Lower leg skin (tissue), 3 donors: ENCODE data around the gene BCAS2.

ENCODE experiments used
- POLR2A ChIP-seq, 2 donors: fragments of 450-650 bp; IDR thresholded peaks; one replicate each; pipeline ENCODE4 v1.6.1; 2016 to 2017; ENCODE audit warnings: antibody characterized with exemption in 2 of 2, mild to moderate bottlenecking in 1 of 2, moderate library complexity in 1 of 2
- TF ChIP-seq, protein P1 (sequence below), 3 donors: fragments of 450-650 bp; IDR thresholded peaks; one replicate each; pipeline ENCODE4 v1.5.1; 2016; ENCODE audit warnings: antibody characterized with exemption in 3 of 3, mild to moderate bottlenecking in 3 of 3, moderate library complexity in 2 of 3

- no peak for TF ChIP-seq POLR2A (IDR thresholded peaks at IDR 0.05)
- TF ChIP-seq, protein P1, sequence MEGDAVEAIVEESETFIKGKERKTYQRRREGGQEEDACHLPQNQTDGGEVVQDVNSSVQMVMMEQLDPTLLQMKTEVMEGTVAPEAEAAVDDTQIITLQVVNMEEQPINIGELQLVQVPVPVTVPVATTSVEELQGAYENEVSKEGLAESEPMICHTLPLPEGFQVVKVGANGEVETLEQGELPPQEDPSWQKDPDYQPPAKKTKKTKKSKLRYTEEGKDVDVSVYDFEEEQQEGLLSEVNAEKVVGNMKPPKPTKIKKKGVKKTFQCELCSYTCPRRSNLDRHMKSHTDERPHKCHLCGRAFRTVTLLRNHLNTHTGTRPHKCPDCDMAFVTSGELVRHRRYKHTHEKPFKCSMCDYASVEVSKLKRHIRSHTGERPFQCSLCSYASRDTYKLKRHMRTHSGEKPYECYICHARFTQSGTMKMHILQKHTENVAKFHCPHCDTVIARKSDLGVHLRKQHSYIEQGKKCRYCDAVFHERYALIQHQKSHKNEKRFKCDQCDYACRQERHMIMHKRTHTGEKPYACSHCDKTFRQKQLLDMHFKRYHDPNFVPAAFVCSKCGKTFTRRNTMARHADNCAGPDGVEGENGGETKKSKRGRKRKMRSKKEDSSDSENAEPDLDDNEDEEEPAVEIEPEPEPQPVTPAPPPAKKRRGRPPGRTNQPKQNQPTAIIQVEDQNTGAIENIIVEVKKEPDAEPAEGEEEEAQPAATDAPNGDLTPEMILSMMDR (IDR thresholded peaks at IDR 0.05): no peak
Observed at GRCh38 chr1:114522264-114522575, 59.2 kb downstream of the BCAS2 start.
